ENCODE data around the gene MADCAM1.
A peak's percentile ranks its signal among the peaks of the same experiment; 100 is the strongest.

The MADCAM1 gene

GRCh38 chr19:532561-533363 is 36.5 kb downstream of the MADCAM1 start:
- H3K27me3 ChIP-seq (ENCODE audit: control insufficient read depth, insufficient read depth, low read length) = no peaks in the 10 kb centered on the region
- H3K9me3 ChIP-seq (ENCODE audit: control insufficient read depth, low read length) = no peaks in the 10 kb centered on the region
- peaks cover 9% of the 10 kb centered on the region for H3K4me1 ChIP-seq
- H2AFZ ChIP-seq = peak overlapping the region; percentile 68
- peak overlapping the region; percentile 73 for H3K9ac ChIP-seq
- peaks cover 40% of the 10 kb centered on the region for H3K79me2 ChIP-seq
- H3K36me3 ChIP-seq (ENCODE audit: control insufficient read depth, insufficient read depth, low read length) = no peaks in the 10 kb centered on the region
- H3K4me3 ChIP-seq (ENCODE audit: low read depth, low read length) = peak overlapping the region; percentile 86
- peak overlapping the region; percentile 79 for H3K27ac ChIP-seq
- H3K4me2 ChIP-seq (ENCODE audit: low read length) = peak overlapping the region; percentile 98
- peak; percentile 58 for TF ChIP-seq CTCF (IDR thresholded peaks at IDR 0.05)

GRCh38 chr19:533364-534058 is 37.2 kb downstream of the MADCAM1 start:
- H3K4me2 ChIP-seq (ENCODE audit: low read length) = peak overlapping the region; percentile 98
- H3K36me3 ChIP-seq (ENCODE audit: control insufficient read depth, insufficient read depth, low read length) = no peaks in the 10 kb centered on the region
- peak overlapping the region; percentile 86 for H3K4me3 ChIP-seq (ENCODE audit: low read depth, low read length)
- H3K9ac ChIP-seq = peak overlapping the region; percentile 73
- H3K4me1 ChIP-seq = peaks cover 9% of the 10 kb centered on the region
- H2AFZ ChIP-seq = peak overlapping the region; percentile 68
- H3K9me3 ChIP-seq (ENCODE audit: control insufficient read depth, low read length) = no peaks in the 10 kb centered on the region
- peaks cover 40% of the 10 kb centered on the region for H3K79me2 ChIP-seq
- H3K27ac ChIP-seq = peak overlapping the region; percentile 79
- H3K27me3 ChIP-seq (ENCODE audit: control insufficient read depth, insufficient read depth, low read length) = no peaks in the 10 kb centered on the region
- TF ChIP-seq CTCF (IDR thresholded peaks at IDR 0.05) = no peak

GRCh38 chr19:534088-534487 is 37.8 kb downstream of the MADCAM1 start:
- no peaks in the 10 kb centered on the region for H3K27me3 ChIP-seq (ENCODE audit: control insufficient read depth, insufficient read depth, low read length)
- H3K36me3 ChIP-seq (ENCODE audit: control insufficient read depth, insufficient read depth, low read length) = no peaks in the 10 kb centered on the region
- H3K4me1 ChIP-seq = peaks cover 9% of the 10 kb centered on the region
- no peak overlapping the region for H3K4me3 ChIP-seq (ENCODE audit: low read depth, low read length)
- TF ChIP-seq CTCF (IDR thresholded peaks at IDR 0.05) = no peak
- H3K9ac ChIP-seq = no peak overlapping the region
- no peak overlapping the region for H2AFZ ChIP-seq
- peak overlapping the region; percentile 98 for H3K4me2 ChIP-seq (ENCODE audit: low read length)
- no peak overlapping the region for H3K27ac ChIP-seq
- no peaks in the 10 kb centered on the region for H3K9me3 ChIP-seq (ENCODE audit: control insufficient read depth, low read length)
- peaks cover 40% of the 10 kb centered on the region for H3K79me2 ChIP-seq

- H3K27me3 ChIP-seq (ENCODE audit: control insufficient read depth, insufficient read depth, low read length) = no peaks in the 10 kb centered on the region
- H3K4me3 ChIP-seq (ENCODE audit: low read depth, low read length) = no peak overlapping the region
- no peaks in the 10 kb centered on the region for H3K9me3 ChIP-seq (ENCODE audit: control insufficient read depth, low read length)
- H3K4me1 ChIP-seq = peaks cover 9% of the 10 kb centered on the region
- peaks cover 40% of the 10 kb centered on the region for H3K79me2 ChIP-seq
- no peak overlapping the region for H3K27ac ChIP-seq
- no peaks in the 10 kb centered on the region for H3K36me3 ChIP-seq (ENCODE audit: control insufficient read depth, insufficient read depth, low read length)
- TF ChIP-seq CTCF (IDR thresholded peaks at IDR 0.05) = no peak
- no peak overlapping the region for H2AFZ ChIP-seq
- H3K9ac ChIP-seq = no peak overlapping the region
- H3K4me2 ChIP-seq (ENCODE audit: low read length) = no peak overlapping the region
Observed at GRCh38 chr19:535017-535835, 38.9 kb downstream of the MADCAM1 start.
